Osteoblast (primary cell): ENCODE data around the gene CASTOR2. TPM values are rescaled to one million over a fixed set of nuclear protein-coding genes. Genes with fewer than 3 reads are reported as not detected.

Experiments used
- DNase-seq: peaks from one replicate; pipeline ENCODE4 v3.0.0; 2011; ENCODE audit warnings: low spot score, mixed read lengths; ENCODE audit not compliant: insufficient read length; ENCODE audit errors: missing footprints
- H2AFZ ChIP-seq: 2 replicates; pipeline ENCODE4 v1.6.0; 2011; ENCODE audit warnings: mild to moderate bottlenecking, low read length
- H3K27ac ChIP-seq: 2 replicates; pipeline ENCODE4 v1.5.1; 2011; ENCODE audit warnings: mild to moderate bottlenecking, low read depth, low read length, moderate library complexity
- H3K27me3 ChIP-seq: 2 replicates; pipeline ENCODE4 v1.6.0; 2012; ENCODE audit warnings: mild to moderate bottlenecking, control low read depth, inconsistent platforms, low read length, moderate library complexity; ENCODE audit not compliant: insufficient read depth
- H3K36me3 ChIP-seq: 2 replicates; pipeline ENCODE4 v1.5.1; 2011; ENCODE audit warnings: mild to moderate bottlenecking, low read length, control low read depth, moderate library complexity; ENCODE audit not compliant: insufficient read depth
- H3K4me1 ChIP-seq: 2 replicates; pipeline ENCODE4 v1.5.1; 2011; ENCODE audit warnings: mild to moderate bottlenecking, low read length, control low read depth, moderate library complexity; ENCODE audit not compliant: insufficient read depth
- H3K4me2 ChIP-seq: 2 replicates; pipeline ENCODE4 v1.6.0; 2011; ENCODE audit warnings: mild to moderate bottlenecking, low read length; ENCODE audit not compliant: insufficient read depth
- H3K4me3 ChIP-seq: fragments of 200-600 bp; sonication (generic); 3 replicates; pipeline ENCODE4 v1.5.1; 2012; ENCODE audit warnings: mild to moderate bottlenecking, low read length, inconsistent platforms; ENCODE audit not compliant: insufficient read depth
- H3K79me2 ChIP-seq: 2 replicates; pipeline ENCODE4 v1.6.0; 2012; ENCODE audit warnings: mild to moderate bottlenecking, low read length, control low read depth, inconsistent platforms; ENCODE audit not compliant: insufficient read depth
- H3K9me3 ChIP-seq: 2 replicates; pipeline ENCODE4 v1.5.1; 2011; ENCODE audit warnings: low read depth, low read length, control low read depth
- H4K20me1 ChIP-seq: 2 replicates; pipeline ENCODE4 v1.6.0; 2012; ENCODE audit warnings: mild to moderate bottlenecking, low read length, control low read depth; ENCODE audit not compliant: insufficient read depth
- total RNA-seq: library from RNA; depleted of rRNA; stranded (reverse); fragments of >200 nt; gene quantifications from 2 replicates; pipeline ENCODE4 v1.2.3, GENCODE V29; 2012
- TF ChIP-seq, protein P1 (sequence below): IDR thresholded peaks from 2 replicates; pipeline ENCODE4 v1.5.1; 2011; ENCODE audit warnings: mild to moderate bottlenecking, low read depth, low read length, moderate library complexity; ENCODE audit errors: extremely low read depth

CASTOR2 gene
- total RNA-seq, 1 donor = 17.0 TPM

DNA sequence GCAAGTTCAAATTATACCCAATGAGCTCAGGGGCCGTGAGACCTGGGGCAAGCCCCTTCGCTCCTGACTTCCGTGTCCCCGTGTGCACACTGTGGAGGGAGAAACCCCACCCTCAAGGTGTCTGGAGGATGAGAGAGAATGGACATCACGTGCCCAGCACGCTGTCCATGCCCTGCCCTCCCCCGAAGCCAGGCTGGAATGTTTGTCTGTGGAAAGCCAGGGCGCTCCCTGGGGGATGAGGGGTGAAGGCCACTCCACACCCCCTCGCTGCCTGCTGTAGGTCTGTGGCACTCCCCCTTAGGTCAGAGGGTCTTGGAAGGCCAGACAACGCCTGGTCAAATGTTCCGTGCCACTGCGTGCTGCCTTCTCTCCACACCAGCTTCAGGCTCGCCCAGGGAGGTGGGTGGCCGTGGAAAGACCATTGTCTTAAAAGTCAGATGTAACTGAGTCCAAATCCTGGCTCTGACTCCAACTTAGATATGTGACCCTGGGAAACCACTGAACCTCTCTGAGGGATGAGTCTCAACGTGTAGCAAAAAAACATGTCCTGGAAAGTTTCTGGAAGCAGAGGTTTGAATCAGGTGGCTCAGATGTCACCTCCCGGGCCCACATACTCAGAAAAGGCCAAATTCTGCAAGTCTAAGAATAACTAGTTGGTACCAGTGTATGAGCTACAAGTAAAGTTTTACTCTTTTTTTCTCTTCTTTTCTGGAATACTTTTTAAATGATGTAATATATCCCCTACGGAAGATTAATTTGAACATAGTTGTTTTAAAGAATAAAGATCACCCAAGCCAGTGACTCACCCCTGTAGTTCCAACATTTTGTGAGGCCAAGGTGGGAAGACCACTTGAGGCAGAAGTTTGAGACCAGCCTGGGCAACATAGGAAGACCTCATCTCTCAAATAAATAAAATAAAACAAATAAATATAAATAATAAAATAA lies 84.2 kb downstream of the CASTOR2 start:
- Histone ChIP-seq H3K36me3 (peaks cover 32% of the 10 kb centered on the region), H3K4me1 (peaks cover 19% of the 10 kb centered on the region), H4K20me1 (no peaks in the 10 kb centered on the region), H3K9me3 (no peaks in the 10 kb centered on the region), H3K4me2 (peak overlapping the region; percentile 14), H3K79me2 (peaks cover 13% of the 10 kb centered on the region), H2AFZ (no peak overlapping the region), H3K27ac (peak overlapping the region; percentile 64), H3K27me3 (no peaks in the 10 kb centered on the region), H3K4me3 (no peak overlapping the region)
- DNase-seq = peak; percentile 90
- TF ChIP-seq, protein P1, sequence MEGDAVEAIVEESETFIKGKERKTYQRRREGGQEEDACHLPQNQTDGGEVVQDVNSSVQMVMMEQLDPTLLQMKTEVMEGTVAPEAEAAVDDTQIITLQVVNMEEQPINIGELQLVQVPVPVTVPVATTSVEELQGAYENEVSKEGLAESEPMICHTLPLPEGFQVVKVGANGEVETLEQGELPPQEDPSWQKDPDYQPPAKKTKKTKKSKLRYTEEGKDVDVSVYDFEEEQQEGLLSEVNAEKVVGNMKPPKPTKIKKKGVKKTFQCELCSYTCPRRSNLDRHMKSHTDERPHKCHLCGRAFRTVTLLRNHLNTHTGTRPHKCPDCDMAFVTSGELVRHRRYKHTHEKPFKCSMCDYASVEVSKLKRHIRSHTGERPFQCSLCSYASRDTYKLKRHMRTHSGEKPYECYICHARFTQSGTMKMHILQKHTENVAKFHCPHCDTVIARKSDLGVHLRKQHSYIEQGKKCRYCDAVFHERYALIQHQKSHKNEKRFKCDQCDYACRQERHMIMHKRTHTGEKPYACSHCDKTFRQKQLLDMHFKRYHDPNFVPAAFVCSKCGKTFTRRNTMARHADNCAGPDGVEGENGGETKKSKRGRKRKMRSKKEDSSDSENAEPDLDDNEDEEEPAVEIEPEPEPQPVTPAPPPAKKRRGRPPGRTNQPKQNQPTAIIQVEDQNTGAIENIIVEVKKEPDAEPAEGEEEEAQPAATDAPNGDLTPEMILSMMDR = no peak

DNA sequence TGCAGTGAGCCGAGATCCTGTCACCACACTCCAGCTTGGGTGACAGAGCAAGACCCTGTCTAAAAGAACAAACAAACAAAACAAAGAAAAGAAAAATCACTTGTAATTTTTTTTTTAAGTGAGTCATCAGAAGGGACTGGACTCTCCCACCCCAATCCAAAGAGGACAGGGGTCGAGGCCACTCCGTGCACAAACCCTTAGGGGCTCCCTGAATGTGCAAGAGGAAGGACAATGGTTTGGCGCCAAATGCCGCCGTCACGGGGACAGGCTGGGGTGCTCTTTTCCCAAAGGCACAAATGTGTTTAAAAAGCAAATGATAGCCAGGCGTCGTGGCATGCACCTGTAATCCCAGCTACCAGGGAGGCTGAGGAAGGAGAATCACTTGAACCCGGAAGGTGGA lies 85.3 kb downstream of the CASTOR2 start:
- DNase-seq = peak; percentile 51
- Histone ChIP-seq H3K4me3 (no peak overlapping the region), H3K36me3 (peaks cover 35% of the 10 kb centered on the region), H3K27me3 (no peaks in the 10 kb centered on the region), H3K27ac (peak overlapping the region; percentile 31), H2AFZ (no peak overlapping the region), H3K9me3 (no peaks in the 10 kb centered on the region), H4K20me1 (no peaks in the 10 kb centered on the region), H3K79me2 (peaks cover 15% of the 10 kb centered on the region), H3K4me2 (no peak overlapping the region), H3K4me1 (peaks cover 25% of the 10 kb centered on the region)
- TF ChIP-seq, protein P1 = no peak

DNA sequence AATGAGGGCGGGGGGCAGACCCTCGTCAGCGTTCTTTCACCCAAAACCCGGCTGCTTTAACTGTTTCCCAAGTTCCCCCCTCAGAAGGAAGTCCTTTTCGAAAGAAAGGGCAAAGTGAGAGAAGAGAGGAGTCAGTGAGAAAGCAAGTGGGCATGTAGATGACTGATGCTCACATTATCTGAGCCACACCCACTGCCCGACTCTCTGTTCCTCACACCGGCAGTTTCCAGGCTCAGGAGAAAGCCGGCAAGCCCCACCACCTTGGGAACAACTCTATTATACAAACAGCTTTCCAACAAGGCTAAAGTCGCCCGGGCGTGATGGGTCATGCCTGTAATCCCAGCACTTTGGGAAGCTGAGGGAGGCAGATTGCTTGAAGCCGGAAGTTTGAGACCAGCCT lies 86.0 kb downstream of the CASTOR2 start:
- Histone ChIP-seq H3K9me3 (no peaks in the 10 kb centered on the region), H3K27ac (no peak overlapping the region), H3K4me3 (no peak overlapping the region), H3K79me2 (peaks cover 15% of the 10 kb centered on the region), H4K20me1 (no peaks in the 10 kb centered on the region), H3K4me1 (peaks cover 32% of the 10 kb centered on the region), H3K36me3 (peaks cover 30% of the 10 kb centered on the region), H3K4me2 (no peak overlapping the region), H2AFZ (no peak overlapping the region), H3K27me3 (no peaks in the 10 kb centered on the region)
- TF ChIP-seq, protein P1 = no peak
- DNase-seq = peak; percentile 88

DNA sequence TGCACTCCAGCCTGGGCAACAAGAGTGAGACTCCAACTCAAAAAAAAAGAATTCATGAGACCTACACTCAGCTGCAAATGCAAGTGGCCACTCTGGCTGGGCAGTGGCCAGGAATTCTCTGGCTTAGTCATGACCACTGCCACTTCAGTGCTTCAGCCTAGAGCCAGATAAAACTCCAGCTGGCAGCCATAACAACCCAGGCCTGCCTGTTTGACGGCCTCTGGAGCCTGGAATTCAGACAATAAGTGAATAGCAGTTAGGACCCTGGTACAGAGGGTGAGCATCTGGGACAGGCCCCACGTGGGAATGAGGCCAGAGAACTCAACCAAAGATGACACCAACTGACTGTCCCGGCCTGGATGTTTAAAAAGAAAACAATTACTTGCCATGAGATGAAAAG lies 90.2 kb downstream of the CASTOR2 start:
- DNase-seq = peak; percentile 96
- Histone ChIP-seq H3K4me3 (peak overlapping the region; percentile 47), H3K79me2 (peaks cover 12% of the 10 kb centered on the region), H3K4me2 (peak overlapping the region; percentile 36), H3K4me1 (peaks cover 40% of the 10 kb centered on the region), H3K27me3 (no peaks in the 10 kb centered on the region), H3K36me3 (peaks cover 46% of the 10 kb centered on the region), H3K27ac (peak overlapping the region; percentile 80), H3K9me3 (no peaks in the 10 kb centered on the region), H4K20me1 (no peaks in the 10 kb centered on the region), H2AFZ (no peak overlapping the region)
- TF ChIP-seq, protein P1 = no peak
